ENCODE results near the gene GSTO1.

DNA sequence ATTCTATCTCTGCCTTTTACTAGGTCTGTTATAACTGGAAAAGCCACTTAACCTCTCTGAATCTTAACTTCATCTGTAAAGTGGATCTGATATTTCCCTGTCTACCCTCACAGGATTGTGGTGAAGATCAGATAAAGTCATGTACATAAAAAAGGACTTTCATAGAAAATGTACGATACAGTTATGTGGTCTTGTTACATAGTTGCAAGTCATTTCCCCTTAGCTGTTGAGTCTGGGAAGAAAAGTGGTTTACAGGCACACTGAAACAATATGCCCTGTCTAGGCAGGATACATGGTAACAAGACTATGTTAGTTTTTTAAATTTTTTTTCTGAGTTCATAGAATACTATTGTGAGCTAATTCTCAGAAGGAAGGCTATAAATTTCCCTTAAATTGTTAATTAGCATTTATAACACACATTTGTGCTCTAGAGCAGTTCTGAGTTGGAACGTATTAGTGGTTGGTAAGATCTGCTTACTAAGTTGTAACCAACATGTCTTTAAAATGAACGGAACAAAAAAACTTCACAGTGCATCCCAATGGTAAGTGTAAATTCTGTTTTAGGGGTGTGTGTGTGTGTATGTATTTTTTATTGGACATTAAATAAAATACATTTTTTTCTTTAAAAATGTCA, 7.1 kb upstream of the GSTO1 start:
- no peak for TF ChIP-seq POLR2AphosphoS5 (IDR thresholded peaks at IDR 0.05; ENCODE audit: low read depth, low read length)
- TF ChIP-seq POLR2A (IDR thresholded peaks at IDR 0.05; ENCODE audit: low read depth, low read length): no peak

Data from GM12891 (cell line).